ENCODE data around the gene ATF6B.
"Not testable (repeated sequence)": the region's sequence is repeated elsewhere in the genome, so short reads cannot be mapped to it uniquely, and the experiment has no call there.

Gene ATF6B

DNA sequence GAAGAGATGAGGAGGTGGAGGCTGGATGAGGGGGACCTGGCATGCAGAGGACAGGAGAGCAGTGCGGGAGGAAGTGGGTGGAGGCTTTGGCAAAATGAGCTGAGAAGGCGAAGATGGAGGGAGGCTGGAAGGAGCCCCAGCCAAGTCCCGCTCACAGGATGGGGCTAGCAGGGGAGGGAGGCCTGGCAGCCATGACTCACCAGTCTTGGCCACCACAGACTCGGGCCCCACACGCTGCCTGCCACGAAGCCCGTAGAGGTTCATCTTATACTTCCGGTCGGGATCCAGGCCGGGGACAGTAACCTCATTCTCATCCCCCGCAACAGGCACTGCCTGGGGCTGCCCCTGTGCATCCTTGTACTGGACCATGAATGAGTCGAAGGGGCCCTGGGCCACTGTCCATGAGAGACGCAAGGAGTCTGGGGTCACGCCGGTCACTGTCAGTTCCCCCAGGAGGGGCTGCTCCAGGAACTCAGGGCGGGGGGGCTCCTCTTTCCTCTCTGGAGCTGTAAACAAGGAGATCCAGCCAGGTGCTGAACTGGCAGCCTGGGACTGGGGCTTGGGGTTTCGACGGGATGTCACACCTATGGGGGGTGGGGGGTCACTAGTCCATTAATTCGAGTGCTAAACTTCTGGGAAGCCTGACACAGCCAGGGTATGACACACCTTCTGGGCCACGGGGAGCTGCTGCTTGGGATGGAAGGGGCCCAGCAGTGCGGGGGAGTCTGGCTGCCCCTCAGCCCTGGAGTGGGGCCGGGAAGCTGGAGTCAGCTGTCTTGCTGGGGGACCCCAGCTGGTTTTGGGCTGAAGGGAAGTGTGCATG, 46.7 kb downstream of the ATF6B start:
- no peak for DNase-seq (ENCODE audit: low read depth)

DNA sequence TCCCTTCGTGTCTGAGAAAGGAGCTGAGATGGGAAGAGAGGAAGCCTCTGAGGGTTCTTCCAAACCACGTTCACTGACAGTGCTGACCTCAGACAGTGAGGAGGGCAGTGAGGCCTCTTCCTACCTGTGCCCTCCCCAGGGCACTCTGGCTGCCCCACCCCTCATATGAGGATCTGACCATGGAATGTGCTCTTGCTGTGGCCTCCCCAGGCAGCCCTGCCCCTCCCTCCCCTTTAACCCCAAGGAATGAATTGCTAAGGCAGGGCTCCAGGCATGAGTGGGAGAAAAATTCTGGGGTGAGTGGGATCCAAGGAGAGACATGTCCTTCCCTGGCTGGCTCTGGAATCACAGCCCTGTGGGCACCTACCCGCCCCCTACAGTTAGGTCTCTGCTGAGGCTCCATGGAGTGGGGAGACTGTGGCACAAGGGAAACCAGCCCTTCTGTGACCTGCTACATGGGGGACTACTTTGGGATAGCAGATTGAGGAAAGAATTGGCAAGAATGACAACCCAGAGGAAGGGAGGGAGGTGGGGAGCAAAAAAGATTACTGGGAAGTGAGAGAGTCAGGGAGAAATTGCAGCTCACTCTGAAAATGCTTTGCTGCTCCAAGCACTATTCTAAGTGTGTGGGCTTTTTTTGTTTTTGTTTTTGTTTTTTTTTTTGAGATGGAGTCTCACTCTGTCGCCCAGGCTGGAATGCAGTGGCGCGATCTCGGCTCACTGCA, 48.3 kb downstream of the ATF6B start:
- no peak for DNase-seq (ENCODE audit: low read depth)

DNA sequence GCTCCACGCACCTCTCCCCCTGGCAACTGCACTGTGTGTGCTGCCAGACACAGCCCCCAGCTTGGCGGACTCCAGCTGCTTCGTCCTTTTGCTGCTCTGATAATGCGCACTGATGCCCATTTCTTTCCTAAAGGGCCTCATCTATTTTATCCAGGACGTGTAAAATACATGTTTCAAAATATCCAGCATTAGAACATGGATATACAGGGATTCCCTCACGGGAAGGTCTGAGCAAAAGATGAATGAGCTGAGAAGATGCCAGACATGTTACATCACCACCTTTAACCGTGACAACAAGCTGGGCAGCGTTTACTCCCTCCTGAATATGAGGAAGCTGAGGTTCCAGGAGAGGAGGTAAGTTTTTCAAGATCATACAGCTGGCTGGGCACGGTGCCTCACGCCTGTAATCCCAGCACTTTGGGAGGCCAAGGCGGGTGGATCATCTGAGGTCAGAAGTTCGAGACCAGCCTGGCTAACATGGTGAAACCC, 51.7 kb downstream of the ATF6B start:
- DNase-seq (ENCODE audit: low read depth) = no peak

DNA sequence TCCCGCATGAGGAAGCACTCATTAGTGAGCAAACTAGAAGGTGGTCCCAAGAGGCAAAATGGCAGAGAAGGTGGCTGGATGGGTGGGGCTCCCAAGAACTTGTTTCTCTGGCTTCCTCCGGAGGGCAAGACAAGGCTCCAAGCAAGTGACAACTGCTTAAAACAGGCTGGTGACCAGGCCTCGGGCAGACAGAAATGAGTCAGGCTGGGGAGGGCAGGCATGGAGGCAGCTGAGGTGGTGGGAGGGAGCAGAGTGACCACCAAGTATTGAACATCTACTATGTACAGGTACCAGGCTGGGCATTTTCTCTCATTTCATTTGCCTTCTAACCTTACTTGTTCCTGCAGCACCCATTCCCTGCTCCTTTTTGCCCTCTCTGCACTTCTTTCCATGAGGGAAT, 52.3 kb downstream of the ATF6B start:
- DNase-seq (ENCODE audit: low read depth) = no peak

DNA sequence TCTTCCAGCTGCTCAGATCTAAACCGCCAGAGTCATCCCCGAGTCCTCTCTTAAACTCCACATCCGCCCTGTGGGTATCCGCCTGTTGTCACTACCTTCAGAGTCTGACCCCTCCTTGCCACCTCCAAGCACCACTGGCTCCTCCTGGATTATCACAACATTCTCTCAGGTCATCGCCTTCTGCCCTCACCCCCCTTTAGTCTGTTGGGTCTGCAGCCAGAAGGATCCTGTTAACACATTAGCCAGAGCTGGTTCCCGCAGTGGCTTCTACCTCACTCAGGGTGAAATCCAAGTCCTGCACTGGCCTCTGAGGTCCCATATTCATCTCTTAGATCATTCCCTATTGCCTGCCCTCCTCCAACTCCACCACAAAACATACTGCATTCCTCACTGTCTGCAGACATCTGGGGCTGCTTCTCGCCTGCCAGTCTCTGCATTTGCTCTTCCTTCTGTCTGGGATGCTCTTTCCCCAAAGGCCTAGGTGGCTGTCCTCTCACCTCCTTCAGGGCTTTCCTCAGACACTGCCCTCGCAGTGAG, 53.0 kb downstream of the ATF6B start:
- DNase-seq (ENCODE audit: low read depth) = no peak

DNA sequence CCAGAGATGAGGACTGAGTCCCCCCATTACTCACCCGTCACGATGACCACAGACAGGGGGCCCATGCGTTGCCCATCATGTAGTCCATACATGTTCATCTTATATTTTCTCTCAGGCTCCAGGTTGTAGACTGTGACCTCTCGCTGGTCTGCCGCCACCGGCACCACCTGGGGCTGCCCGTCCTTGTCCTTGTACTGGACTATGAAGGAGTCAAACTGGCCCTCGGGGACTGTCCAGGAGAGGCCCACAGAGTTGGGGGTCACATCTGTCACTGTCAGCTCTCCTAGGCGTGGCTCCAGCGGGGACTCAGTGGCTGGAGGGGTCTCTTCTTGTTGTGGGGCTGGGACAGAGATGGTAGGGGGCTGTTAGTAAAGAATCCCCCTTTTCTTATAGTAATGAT, 54.4 kb downstream of the ATF6B start:
- DNase-seq (ENCODE audit: low read depth) = no peak

DNA sequence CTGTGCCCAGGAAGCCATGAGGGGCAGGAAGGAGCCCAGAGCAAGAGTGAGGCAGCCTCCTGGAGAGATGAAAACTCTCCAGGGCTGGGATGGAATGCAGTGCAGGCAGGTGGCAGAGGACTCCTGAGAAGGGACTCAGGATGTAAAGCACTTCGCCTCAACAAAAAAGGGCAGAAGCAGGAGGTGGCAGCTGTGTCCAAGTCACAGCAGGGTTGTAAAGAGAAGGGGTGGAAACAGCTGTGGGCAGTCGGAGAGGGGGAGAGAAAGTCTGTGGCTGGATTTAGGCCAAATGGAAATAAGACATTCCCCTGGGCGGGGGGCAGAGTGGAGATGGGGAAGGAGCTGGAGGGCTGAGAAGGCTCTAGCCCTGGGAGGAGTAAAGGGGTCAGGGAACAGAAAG, 54.9 kb downstream of the ATF6B start:
- DNase-seq (ENCODE audit: low read depth) = no peak

DNA sequence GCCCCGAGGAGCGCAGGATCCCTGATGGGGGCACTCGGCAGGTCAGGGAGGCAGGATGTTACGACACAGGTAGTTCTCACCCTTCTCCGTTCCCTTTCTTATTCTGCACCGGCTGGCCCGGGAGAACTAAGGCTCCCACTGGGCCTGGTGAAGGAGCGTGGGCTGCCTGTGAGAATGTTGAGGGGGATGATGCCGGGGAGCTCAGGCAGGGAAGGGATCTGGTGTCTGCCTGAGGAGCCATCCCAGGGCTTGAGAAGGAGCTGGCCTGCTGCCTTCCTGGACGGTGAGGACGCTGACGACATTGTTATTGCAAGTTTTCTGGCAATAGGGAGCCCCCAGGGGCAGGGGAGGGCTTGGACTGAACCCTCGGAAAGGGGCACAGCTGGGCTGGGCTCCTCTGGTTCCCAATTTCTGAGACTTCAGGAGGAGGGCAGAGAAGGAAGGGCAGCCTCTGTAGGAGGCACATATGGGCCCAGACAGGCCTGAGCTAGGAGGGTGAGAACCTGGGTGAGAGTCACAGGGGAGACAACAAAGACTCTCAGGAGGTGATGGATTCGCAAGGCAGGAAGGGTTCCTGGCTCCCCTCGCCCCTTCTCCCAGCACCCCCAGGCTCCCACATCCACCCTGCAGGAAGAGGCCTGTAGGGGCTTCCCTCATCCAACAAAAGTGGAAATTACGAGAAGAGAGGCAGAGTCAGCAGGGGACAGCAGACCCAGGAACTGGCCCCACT, 57.1 kb downstream of the ATF6B start:
- no peak for DNase-seq (ENCODE audit: low read depth)

DNA sequence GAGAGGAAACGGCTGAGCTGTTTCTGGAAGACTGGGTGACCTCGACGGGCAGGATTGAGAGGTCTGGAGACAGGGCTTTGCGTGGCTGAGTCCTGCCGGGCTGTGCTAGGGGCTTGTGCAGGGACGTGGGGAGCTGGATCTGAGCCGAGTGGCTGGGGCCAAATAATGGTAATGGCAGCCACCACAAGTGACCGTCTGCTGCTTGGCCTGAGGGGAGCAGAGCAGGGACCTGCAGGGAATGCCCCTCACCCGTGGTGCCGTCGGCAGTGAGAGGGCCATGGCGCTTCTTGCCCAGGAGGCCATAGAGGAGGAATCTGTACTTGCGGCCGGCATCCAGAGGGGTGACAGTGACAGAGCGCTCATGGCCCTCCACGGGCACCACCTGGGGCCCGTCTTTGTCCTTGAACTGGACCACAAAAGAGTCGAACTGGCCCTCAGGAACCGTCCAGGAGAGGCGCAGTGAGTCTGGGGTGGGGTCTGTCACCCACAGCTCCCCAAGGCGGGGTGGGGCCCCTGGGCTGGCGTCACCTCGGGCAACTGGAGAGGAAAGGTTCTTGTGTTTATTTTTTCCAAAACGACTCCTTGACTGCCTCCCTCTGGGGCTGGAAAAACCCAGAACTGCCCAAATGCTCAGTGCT, 58.0 kb downstream of the ATF6B start:
- no peak for DNase-seq (ENCODE audit: low read depth)

DNA sequence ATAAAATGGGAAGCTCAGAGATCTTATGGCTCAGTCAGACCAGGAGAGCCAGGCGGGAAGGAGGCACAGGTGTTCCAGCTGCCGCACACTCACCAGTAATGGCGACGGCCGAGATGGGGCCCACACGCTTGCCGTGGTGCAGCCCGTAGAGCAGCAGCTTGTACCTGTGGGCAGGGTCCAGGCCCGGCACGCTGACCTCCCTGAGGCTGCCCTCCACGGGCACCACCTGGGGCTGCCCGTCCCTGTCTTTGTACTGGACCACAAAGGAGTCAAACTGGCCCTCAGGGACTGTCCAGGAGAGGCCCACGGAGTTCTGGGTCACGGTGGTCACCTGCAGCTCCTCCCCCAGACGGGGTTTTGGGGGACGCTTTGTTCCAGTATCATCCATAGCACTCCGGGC, 58.6 kb downstream of the ATF6B start:
- no peak for DNase-seq (ENCODE audit: low read depth)

DNA sequence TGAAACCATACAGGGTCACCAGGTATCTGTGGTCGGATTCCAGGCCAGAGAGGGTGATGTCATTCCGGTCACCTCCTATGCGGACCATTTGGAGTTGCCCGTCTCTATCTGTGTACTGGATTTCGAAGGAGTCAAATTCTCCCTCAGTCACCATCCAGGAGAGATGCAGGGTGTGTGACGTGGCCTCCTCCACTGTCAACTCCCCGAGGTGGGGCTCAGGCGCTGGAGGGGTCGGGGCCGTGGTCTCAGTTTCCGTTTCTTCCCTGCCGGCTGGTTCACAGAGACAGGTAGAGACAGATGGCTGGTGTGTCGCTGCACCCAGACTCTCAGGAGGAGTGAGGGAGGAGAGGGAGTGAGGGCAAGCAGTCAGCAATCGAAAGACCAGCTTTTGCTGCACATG, 59.2 kb downstream of the ATF6B start:
- DNase-seq (ENCODE audit: low read depth) = no peak

DNA sequence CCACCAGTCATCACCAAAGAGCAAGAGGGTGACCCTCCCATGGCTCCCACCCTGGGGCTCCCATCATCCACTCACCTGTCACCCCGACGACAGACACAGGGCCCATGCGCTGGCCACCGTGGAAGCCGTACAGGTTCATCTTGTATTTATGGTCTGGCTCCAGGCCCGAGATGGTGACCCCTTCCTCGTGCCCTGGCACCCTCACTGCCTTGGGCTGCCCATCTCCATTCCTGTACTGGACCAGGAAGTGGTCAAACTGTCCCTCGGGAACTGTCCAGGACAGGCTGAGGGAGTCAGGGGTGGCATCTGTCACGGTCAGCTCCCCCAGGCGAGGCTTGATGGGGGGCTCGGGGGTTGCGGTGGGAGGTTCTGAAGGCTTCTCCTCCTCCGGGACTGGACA, 59.7 kb downstream of the ATF6B start:
- not testable (repeated sequence) for DNase-seq (ENCODE audit: low read depth)

DNA sequence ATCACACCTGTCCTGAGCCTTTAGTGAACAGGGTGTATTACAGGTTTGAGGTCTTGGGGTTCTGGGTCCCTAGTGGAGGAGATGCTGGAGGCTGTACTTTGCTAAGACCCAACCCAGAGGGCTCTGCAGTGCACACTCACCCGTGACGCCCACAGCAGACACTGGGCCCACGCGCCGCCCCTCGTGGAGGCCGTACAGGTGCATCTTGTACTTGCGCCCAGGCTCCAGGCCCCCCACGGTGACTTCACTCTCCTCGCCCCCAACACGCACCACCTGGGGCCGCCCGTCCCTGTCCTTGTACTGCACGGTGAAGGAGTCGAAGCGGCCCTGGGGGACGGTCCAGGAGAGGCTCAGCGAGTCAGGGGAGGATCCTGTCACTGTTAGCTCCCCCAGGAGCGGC, 60.5 kb downstream of the ATF6B start:
- not testable (repeated sequence) for DNase-seq (ENCODE audit: low read depth)

Data from stimulated activated CD8-positive, alpha-beta memory T cell treated with anti-CD3 and anti-CD28 coated beads, Interleukin-15, amount 100 ng/mL, for 24 hours (primary cell).